T-helper 9 cell (primary cell): ENCODE data around the gene TRMT1.
A peak's percentile ranks its signal among the peaks of the same experiment; 100 is the strongest.

Experiments
- DNase-seq: peaks from one replicate; pipeline ENCODE4 v3.0.0-alpha.2; 2020

Gene TRMT1

DNA sequence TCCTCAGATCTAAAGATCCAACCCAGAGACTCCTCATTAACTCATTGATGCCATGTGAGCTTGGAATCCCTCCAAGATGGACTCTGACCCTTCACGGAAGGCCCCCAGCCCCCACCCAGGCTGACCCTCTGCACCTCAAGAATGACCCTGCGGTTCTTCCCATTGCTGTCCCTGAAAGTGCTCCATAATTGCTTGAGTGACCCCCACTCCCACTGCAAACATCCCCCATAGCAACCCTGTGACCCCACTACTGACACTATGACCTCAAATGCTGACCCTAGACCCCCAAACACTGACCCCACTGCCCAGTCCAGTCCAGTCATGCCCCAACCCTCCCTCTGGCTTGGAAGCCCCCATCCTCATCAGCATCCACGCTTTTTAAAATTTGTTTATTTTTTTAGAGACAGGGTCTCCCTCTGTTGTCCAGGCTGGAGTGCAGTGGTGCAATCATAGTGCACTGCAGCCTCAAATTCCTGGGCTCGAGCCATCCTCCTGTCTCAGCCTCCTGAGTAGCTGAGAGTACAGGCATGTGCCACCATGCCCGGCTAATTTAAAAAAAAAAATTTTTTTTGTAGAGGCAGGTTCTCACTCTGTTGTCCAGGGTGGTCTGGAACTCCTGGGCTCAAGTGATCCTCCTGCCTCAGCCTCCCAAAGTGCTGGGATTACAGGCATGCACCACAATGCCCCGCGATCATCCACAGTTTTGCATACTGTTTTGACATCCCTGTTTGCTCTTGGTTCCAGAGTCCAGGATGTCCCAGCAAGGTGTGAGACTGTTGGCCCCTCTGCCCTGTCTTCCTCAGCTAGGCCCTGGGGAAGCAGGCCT, 14.7 kb downstream of the TRMT1 start:
- DNase-seq: no peak

DNA sequence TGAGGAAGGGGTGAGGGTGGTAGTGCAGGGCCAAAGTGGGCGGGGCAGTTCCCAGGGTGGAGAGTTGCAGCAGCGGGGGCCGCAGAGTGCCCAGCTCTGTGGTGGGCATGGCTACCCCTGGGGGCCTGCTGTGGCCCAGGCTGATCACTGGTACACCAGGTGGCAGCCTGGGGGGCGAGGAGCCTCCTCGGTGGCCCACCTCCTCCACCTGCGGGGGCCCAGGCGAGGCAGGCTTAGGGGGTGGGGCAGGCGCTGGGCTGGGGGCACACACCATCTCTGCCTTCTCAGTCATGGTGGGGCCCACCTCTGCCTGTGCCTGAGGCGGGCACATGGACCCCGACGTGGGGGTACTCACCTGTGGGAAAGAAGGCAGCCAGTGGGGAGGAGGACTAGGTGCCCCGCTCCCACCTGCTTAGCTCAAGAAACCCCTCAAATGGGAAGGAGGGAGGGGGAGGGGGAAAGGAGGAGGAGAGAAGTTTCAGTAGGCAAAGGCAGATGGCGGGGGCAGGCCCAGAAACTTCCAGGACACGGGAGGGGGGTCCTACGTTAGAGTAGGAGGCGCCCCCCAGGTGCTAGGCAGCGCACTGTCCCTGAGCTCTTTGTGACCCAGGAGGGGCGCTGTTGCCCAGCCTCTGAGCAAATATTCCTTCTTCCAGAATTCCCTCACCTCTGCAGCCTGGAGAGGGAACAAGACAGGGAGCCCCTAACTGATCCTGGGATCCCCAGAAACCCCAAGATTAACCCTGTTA, 15.5 kb downstream of the TRMT1 start:
- DNase-seq: no peak

DNA sequence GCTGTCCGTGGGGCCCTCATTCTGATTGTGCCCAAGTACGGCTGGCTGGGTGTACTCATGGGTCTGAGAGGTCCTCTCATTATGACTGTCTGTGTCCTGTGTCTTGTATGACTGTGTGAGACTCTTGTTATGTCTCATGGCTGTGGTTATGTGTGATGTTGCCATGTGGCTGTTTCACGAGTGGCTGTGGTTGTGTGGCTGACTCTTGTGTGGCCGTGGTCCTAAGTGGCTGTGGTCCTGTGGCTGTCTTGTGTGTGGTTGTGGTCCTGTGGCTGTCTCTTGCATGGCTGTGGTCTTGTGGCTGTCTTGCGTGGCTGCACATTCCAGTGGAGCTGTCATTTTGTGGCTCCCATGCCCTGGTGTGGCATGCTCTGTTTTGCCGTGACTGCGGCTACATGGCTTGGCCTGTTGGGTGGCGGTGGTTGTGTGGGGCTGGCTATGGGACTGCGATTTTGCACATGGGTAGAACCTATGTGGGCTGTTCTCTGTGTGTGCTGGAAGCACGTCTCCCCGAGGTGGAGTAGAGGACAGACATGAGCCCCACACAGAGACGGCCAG, 16.4 kb downstream of the TRMT1 start:
- no peak for DNase-seq

DNA sequence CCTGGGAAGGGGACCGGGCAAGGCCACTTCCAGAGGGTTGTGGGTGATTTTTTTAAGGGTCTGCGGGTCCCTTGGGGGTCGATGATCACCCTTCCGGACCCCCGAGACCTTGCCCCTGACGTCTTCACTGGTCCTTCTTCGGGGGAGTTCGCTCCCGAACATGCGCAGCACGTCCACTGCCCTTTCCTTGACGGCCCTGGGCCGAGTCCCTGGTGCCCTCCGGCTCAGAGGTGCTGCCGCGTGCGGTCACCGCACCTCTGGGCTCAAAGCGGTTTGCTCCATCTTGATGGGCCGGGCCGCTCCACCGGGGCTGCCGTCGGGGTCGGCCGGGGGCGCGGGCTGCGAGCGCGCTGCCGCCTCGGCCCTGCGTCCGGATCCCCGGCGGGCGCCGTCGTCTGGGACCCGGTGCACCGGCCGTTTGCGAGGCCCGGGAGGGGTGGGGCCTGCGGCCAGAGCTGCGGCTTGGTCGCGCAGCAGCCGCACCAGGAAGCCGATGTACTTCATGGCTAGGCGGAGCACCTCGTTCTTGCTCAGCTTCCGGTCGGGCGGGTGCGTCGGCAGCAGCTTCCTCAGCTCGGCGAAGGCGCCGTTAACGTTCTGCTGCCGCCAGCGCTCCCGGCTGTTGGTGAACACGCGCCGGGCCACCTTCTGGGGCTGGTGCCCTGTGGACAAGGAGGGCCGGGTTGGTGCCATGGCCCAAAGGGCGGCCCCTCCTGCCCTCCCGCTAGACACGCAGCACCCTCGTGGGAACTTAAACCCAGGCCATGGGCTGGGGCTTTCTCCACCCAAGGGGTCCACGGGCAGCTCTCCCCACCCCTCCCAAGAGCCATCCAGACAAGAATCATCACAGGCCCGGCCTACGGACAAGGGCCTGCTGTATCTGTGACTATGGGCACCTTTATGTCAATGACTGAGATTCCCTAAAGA, 17.2 kb downstream of the TRMT1 start:
- peak; percentile 72 for DNase-seq

DNA sequence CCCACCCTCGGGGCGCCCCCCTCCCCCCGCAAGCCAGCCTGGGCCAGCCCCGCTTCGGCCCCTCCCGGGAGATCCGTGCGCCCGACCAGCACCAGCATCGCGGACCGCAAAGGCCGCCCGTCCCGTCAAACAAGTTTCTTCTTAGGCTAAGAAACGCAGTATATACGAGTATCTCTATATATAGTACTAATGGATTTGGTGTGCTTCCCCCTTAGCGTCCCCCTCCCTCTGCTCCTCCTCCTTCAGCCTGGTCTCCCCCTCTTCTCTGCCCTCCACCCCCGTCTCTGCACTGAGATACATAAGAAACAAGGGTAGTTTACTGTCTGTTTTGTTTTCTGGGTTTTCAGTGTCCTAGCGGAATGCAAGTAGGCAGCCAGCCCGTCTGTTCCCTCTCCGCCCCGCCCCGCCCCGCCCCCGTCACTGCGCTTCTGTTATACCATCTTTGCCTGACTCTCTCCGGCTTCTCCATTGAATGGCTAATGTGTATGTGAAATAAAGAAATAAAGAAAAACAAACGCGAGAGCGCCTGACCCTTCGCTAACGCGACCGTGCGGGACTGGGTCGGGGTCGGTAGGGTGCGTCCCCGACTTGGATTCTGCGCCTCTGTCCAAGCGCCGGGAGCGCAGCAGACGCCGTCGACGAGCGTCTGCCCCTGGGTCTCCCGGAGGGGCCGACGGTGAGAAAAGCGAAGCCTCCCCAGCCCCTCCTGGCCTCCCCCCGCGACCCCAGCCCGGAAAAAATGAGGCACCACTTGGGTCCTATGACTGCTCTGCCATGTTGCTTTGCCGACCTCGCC, 18.1 kb downstream of the TRMT1 start:
- no peak for DNase-seq

DNA sequence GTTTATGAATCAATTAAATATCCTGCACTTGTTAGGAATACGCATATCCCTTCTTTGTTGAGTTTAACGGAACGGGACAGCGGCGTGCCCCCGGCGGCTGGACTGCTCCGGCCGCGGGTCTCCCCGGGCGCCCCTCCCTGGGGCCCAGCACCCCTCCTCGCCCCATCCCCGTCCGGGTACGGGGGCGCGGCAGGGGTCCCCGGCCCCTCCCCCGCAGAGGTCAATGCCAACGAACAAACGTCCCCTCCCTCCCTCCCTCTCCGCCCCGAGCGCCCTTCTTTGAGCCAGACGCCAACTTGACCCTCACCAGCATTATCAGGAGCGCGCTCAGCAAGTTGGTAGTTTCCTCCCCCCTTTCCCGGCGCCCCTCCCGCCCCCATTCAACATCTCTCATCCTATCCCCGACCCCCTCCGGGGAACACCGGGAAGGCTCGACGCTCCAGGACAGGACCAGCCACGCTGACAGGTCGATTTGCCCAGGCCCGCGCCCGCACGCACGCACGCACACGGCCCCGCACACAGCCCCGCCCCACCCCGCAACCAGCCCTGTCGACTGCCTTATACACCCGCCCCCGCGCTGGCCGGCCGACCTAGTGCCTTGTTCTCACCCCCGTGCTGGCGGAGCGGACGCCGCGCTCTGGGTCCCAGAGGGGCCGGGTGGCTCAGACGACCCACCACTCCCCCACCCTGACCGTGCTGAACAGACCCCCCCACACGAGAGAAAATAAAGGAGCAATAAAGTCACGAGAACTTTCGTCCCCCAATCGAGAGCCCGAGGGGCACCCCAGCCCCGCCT, 18.9 kb downstream of the TRMT1 start:
- no peak for DNase-seq

DNA sequence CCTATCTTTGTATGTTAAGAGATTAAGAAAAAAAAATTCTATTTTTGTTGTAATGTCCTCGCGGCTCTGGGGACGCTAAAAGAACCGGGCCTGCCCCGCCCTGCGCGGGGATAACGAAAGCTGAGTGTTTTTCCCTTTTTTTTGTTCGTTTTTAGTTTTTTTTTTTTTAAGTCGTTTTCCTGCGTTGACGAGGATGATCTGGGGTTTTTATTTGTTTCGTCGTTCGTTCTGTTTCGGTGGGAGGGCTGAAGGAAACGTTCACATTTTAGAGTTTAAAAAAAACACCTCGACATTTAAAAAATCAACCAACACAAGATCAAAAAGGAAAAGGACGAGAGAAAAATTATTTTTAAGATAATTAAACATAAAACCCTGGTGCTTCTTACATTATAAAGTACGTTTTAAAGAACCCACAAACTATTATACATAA, 19.5 kb downstream of the TRMT1 start:
- DNase-seq: no peak

DNA sequence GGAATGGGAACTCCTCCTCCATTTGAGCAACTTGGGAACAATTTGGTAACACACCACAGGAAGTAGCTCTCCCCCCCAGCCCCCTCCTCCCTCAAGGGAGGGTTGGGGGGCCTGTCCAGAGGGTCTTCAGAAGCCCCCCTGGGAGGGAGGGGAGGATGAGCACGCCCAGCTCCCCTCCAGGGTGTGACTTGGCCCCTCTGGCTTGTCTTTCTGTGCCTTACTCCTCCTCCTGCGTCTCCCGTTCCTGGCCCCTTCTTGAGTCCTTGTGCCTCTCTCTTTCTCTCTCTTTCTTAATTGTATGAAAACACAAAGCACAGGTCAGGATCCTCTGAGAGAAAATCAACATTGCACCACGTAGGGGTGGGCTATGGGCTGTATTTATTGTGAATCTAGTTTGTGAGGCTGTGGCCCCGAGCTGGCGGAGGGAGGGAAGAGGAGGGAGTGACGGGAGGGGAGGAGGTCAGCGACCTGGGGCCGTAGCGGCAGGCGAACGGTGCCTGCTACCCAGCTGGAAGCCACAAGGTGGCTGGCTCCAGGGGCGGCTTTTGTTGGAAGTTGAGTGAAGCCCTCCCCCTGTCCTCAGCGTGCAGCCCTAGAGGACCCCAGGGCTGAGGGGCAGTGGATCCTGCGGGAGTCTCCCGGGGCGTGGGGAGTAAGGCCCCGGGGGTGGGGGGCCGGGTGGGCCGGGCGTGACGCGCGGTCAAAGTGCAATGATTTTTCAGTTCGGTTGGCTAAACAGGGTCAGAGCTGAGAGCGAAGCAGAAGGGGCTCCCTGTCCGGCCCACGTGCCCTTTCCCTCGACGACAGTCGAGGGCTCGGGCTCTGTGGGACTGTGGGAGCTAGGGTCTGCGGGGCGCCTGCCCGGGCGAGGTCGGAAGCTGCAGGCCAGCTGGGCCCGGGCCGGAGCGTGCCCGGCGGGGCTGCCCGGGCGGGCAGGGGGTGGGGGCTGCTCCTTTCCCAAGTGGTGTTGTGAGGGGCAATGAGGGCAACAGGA, 20.3 kb downstream of the TRMT1 start:
- no peak for DNase-seq

DNA sequence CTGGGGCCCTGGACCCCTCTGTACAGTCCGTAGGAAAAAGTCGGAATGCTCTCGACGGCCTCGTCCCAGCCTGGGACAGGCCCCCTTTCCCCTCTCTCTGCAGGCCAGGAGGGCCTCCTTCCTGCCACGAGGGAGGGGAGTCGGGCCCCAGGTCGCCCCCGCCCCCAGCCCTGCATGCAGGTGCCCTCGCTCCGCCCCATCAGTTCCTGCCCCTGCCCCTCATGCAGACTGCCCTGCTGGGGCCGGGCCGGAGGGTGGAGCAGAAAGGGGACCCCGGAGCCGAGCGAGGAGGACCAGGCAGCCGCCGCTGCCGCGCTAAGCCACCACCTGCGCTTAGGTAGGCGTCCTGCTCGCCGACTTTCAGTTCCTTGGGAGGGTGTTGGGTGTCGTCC, 21.2 kb downstream of the TRMT1 start:
- no peak for DNase-seq

DNA sequence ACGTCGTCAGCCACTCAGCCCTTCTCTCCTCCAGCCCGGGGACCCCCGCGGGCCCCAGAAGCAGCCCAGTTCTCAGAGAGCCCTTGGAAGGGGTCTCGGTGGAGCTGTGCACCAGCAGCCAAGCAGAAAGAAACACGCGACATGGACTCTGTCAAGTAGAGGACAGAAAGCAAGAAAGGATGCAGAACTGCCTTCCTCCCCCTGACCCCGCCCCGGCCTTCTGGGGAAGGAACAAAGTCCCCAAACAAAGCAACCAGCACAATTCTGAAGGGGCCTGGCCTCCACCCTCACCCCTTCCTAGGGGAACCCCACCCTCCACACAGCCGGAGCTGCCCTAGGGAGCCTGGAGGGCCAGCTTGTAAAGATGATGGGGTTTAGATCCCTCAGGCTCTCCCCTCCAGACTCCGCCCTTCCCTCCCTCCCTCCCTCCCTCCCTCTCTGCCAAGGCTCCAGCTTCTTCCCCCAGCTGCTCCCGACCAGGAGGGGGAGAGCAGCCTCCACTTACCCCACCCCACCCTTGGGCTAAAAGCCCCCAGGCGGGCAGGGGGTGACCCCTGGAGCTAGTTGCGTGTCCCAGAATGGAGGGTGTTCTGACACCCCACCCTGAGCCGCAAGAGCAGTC, 21.7 kb downstream of the TRMT1 start:
- no peak for DNase-seq

DNA sequence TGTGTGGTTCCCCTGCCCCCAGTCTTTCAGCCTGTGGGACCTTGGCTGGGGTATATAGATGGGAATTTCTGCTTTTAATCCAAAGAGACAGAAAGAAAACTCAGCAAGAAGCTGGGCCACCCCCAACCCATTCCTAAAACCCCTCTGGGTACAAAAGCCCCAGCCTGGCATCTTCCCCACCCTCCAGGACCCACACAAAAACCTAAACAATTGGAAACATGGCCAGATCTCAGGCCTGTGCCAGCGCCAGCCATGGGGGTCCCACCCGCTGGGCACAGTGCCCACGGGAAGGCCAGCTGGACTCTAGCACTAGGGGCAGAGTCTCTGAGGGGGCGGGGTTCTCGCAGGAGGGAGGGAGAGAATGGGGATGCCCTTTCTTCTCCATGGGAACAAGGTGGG, 22.4 kb downstream of the TRMT1 start:
- DNase-seq: no peak

DNA sequence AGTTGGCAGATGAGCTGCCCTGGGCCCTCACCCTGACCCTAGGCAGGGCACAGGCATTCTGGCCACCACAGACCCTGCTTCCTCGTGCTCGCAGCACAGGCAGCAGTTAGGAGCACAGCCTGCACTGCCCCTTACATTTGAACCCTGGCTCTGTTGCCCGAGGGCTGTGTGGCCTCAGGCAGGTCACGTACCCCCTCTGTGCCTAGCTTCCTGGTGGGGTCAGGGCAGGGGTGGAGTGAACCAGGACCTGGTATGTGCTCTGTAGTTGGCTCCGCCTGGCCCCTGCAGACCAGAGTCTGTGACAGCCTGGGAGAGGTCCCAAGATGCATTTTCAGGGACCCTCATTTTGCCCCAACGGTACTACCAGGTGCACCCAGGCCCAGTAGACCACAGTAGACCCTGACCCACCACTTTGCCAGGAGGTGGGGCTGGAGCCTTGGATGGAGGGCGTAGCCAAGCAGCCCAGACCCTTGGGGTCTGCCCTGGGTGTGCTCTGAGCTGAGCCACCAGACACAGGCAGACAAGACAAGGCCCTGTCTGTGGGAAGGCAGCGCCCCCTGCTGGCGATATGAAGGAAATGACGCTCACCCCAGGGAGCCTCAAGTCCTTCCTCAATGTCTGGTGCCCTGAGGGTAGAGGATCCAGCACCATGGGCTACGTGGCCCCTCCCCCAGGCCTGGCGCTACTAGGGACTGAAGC, 23.0 kb downstream of the TRMT1 start:
- peak; percentile 72 for DNase-seq

DNA sequence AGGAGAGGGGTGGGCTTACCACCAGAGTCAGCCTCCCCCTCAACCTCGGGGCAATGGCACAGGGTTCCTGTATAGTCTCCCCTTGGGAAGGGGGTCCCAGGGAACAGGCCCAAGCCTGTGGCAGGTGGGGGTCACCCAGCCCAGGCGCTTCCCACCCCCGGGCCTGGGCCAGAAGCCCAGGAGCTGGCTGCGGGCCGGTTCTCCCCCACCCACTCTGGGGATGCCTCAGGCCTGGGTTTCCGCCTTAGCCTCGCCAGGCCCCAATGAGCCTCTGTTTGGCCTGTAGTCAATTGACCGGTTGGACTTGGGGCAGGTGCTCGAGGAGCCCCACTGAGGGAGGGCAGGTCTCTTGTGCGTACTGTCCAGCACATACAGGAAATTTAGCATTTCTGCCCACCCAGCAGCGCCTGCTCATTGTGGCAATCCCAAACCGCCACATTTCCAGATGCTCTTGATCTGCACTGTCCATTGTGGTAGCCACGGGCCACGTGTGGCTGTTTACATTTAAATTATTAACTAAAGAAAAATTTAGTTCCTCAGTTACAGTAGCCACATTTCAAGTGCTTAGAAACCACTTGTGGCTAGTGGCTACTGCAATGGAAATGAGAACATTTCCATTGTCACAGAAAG, 23.8 kb downstream of the TRMT1 start:
- DNase-seq: no peak

DNA sequence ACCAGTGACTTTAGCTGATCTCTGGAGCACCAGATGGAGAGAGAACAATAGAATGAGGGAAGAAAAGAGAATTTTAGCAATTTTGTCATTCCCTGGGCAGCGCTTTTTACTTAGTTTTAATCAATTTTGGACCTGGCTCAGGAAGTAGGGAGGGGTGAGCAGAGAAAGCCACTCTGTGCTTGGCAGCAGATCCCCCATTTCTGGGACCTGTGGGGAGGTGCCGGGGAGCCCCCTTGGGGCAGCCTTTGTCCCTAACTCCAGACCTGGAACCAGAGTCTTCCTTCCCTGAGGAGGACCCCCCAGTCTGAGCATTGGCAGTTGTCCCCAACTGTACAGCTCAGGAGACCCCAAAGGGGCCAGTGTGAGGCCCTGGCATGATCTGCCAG, 24.4 kb downstream of the TRMT1 start:
- no peak for DNase-seq

DNA sequence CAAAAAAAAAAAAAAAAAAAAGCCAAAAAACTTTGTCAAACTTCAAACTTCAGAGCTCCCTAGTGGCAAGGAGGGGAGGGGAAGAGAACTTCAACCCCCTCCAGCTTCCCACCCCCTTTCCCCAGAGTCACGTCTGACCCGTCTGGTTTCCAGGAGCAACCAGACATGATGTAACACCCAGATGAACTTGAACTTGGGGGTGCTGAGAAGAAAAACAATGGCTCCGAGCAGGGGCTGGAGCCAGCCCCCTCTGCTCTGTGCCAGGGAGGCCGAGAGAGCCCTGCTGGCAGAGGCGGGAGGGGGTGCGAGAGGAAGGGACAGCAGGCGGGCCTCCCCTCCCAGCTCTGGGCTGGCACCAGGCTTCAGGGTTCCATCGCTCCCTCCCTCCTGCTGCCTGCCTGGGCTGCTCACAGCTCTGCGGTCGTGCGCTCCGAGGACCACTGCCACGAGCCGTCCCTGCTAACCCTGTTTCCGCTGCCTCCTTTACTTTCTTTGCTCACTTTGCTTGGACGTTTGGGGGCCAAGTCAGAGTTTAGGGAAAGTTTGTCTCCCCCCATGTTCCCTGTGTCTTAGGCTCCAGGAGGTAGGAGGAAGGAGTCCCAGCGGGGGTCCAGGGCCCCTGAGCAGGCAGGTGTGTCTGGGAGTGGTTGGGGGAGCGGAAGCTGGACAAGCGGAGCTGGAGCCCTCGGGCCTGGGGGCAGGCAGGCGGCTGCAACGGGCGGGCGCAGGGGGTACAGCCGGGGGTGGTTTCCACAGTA, 25.0 kb downstream of the TRMT1 start:
- DNase-seq: no peak

DNA sequence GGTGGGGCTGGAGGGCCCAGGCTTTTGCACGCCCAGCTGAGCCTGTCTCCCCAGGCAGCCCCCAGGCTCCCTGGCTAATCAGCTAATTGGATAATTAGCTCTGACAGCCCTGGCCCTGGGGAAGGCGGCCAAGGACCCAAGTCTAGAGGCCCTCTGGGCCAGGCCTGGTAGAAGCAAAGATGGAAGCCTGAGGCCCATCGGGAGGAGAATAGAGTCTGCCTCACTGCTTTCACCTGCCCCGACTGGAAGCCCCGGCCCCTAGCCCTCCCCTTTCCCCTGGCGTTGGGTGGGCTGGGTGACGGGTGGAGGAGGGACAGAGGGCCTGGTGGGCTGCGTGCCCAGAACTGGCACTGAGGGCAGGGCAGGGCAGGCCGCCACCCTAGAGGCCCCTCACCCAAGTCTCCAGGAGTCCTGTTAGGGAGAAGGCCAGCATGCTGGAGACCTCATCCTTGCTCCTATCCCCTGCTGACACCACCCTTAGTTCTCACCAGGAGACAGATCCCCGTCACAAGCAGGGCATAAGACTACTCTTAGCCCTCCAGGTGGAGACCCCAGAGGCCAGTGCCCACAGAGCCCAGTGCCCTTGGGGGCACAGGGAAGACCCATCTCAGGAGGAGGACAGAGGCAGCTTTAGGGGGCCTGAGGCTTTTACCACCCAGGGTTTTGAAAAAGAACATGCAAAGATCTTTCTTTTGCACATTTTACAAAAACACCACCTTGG, 25.9 kb downstream of the TRMT1 start:
- no peak for DNase-seq
